Adrenal gland (tissue), 12 donors: Measurements from ENCODE around the gene NPAS3. TPM values are rescaled to one million over a fixed set of nuclear protein-coding genes. Genes with fewer than 3 reads are reported as not detected.

ENCODE experiments used
- DNase-seq, 7 donors: peaks; one replicate each; pipeline ENCODE4 v3.0.0-alpha.2; 2019 to 2020
- H3K27ac ChIP-seq, 5 donors: fragments of 200-600 bp; sonication (generic) in 4 of 5; 1 replicate in 3 of 5; 2 replicates in 2 of 5; pipeline versions ENCODE4 v1.5.1 to v1.8.0; 2016 to 2020; ENCODE audit warnings: mild to moderate bottlenecking in 1 of 5
- H3K27me3 ChIP-seq: fragments of 200-600 bp; 2 replicates; pipeline ENCODE4 v1.8.0; 2021
- H3K36me3 ChIP-seq, 2 donors: fragments of 200-600 bp; replicated peaks in 1 of 2; 1 replicate in 1 of 2; 2 replicates in 1 of 2; pipeline versions ENCODE4 v1.5.1 to v1.8.0; 2018 to 2022
- H3K4me1 ChIP-seq, 2 donors: fragments of 200-600 bp; replicated peaks in 1 of 2; 1 replicate in 1 of 2; 2 replicates in 1 of 2; pipeline versions ENCODE4 v1.5.1 to v1.8.0; 2018 to 2021
- H3K4me3 ChIP-seq, 4 donors: fragments of 200-600 bp; sonication (generic) in 3 of 4; one replicate each; pipeline ENCODE4 v1.5.1; 2016 to 2018
- H3K9me3 ChIP-seq, 3 donors: fragments of 200-600 bp; sonication (generic) in 1 of 3; replicated peaks in 1 of 3; 1 replicate in 2 of 3; 2 replicates in 1 of 3; pipeline versions ENCODE4 v1.5.1 to v1.8.0; 2016 to 2021
- CTCF ChIP-seq, 6 experiments: fragments of 450-650 bp in 4 of 6; fragments of 200-600 bp in 2 of 6; sonication (generic) in 1 of 6; IDR thresholded peaks; 1 replicate in 5 of 6; 2 replicates in 1 of 6; pipeline versions ENCODE4 v1.5.1 to v1.8.0; 2016 to 2021; ENCODE audit warnings: antibody characterized with exemption in 6 of 6, mild to moderate bottlenecking in 2 of 6, moderate library complexity in 1 of 6
- POLR2A ChIP-seq, 2 donors: fragments of 450-650 bp; IDR thresholded peaks; one replicate each; pipeline ENCODE4 v1.6.1; 2017; ENCODE audit warnings: antibody characterized with exemption in 2 of 2, mild to moderate bottlenecking in 2 of 2, moderate library complexity in 1 of 2
- WGBS, 4 donors: extraction: QIAGEN DNeasy Blood & Tissue Kit in 2 of 4; methylation state at CpG; one replicate each; pipeline versions ENCODE4 v1.1.5 to v1.1.7; 2013 to 2017; 5-methylcytosine and 5-hydroxymethylcytosine counted together
- intact Hi-C, 2 donors: fragments of 100-400 bp; cut with DNase I; formaldehyde crosslinking; loops; one replicate each; pipeline versions ENCODE4 v1.14.1 to v1.15.0; 2022 to 2023
- polyA plus RNA-seq, 3 donors: library from polyadenylated mRNA; stranded (reverse); fragments of 200-250 nt in 2 of 3; fragments of 350-450 nt in 1 of 3; fragmentation: Illumina TruSeq in 1 of 3; extraction: RNeasy Lipid Tissue Mini Kit (QIAGEN cat#74804) in 1 of 3; gene quantifications; one replicate each; pipeline ENCODE4 v1.2.3, GENCODE V29; 2013 to 2014
- total RNA-seq, 9 donors: library from RNA; depleted of rRNA in 4 of 9; stranded (reverse); fragments of >200 nt in 4 of 9; fragments of 120-200 nt in 1 of 9; fragmentation: NEBNext Ultra II Directional in 1 of 9; extraction: Animal tissue kit (Norgen Biotek cat#: 25700) in 1 of 9; gene quantifications; one replicate each; pipeline versions ENCODE4 v1.1.0 to v1.2.4, GENCODE V29; 2013 to 2023
- donor health status: healthy with polysubstance abuse.
- donor health status: Bipolar disorder and iron deficiency.
- donor health status: DM: yes; HTN: yes; CAD: no.
- donor health status: DM: no; HTN: no; CAD: no.
- donor health status: DM: no; HTN: no; CAD: no.
- donor health status: DM: yes; HTN: yes; CAD: no.

NPAS3 gene
- total and polyA plus RNA-seq, 12 donors: 0.36 to 7.5 (median 1.5) TPM

GRCh38 chr14:32984241-32984930 lies 45.7 kb downstream of the NPAS3 start:
- Histone ChIP-seq H3K36me3 (no peaks in the 10 kb centered on the region), H3K27ac (no peak overlapping the region), H3K9me3 (no peaks in the 10 kb centered on the region), H3K4me1 (no peaks in the 10 kb centered on the region), H3K4me3 (no peak overlapping the region), H3K27me3 (no peaks in the 10 kb centered on the region)
- no peak for TF ChIP-seq POLR2A (IDR thresholded peaks at IDR 0.05)
- no peak for TF ChIP-seq CTCF (IDR thresholded peaks at IDR 0.05)
- 89 to 93% (median 91%) methylated on average over 2 of the region's 2 CpGs for WGBS, 4 donors
- intact Hi-C loops: no loop called here
- no peak for DNase-seq

GRCh38 chr14:32985866-32986265 lies 47.2 kb downstream of the NPAS3 start:
- no peak for TF ChIP-seq CTCF (IDR thresholded peaks at IDR 0.05)
- no peak for TF ChIP-seq POLR2A (IDR thresholded peaks at IDR 0.05)
- Histone ChIP-seq H3K4me3 (no peak overlapping the region), H3K36me3 (no peaks in the 10 kb centered on the region), H3K27me3 (no peaks in the 10 kb centered on the region), H3K27ac (no peak overlapping the region), H3K9me3 (no peaks in the 10 kb centered on the region), H3K4me1 (no peaks in the 10 kb centered on the region)
- 81 to 90% (median 85%) methylated on average over 8 of the region's 8 CpGs for WGBS, 4 donors
- DNase-seq: no peak
- intact Hi-C loops: no loop called here

GRCh38 chr14:32986791-32987540 lies 48.3 kb downstream of the NPAS3 start:
- no peak for DNase-seq
- TF ChIP-seq CTCF (IDR thresholded peaks at IDR 0.05) (no peak), POLR2A (IDR thresholded peaks at IDR 0.05) (no peak)
- no peaks in the 10 kb centered on the region for H3K4me1 ChIP-seq
- WGBS, 4 donors: 77 to 85% (median 81%) methylated on average over 7 of the region's 7 CpGs
- H3K9me3 ChIP-seq: no peaks in the 10 kb centered on the region
- H3K4me3 ChIP-seq: no peak overlapping the region
- no peak overlapping the region for H3K27ac ChIP-seq
- no peaks in the 10 kb centered on the region for H3K36me3 ChIP-seq
- H3K27me3 ChIP-seq: no peaks in the 10 kb centered on the region
- intact Hi-C loops: no loop called here

GRCh38 chr14:32991691-32992090 lies 53.0 kb downstream of the NPAS3 start:
- WGBS, 4 donors: 83 to 93% (median 91%) methylated on average over 4 of the region's 4 CpGs
- H3K4me1 ChIP-seq: no peaks in the 10 kb centered on the region
- no peak for DNase-seq
- TF ChIP-seq POLR2A (IDR thresholded peaks at IDR 0.05): no peak
- no peak overlapping the region for H3K27ac ChIP-seq
- H3K27me3 ChIP-seq: no peaks in the 10 kb centered on the region
- no peaks in the 10 kb centered on the region for H3K9me3 ChIP-seq
- H3K36me3 ChIP-seq: no peaks in the 10 kb centered on the region
- intact Hi-C loops: loop anchor here in 1 of 2 donors (10.0 kb wide), 1 partner anchor 417 kb away; no protein-coding TSS in a partner anchor
- no peak overlapping the region for H3K4me3 ChIP-seq
